GM23338 (cell line): ENCODE measurements around the gene YBX2.

Experiments used
- EZH2 ChIP-seq: fragments of 200-600 bp; sonication (generic); IDR thresholded peaks from one replicate; pipeline ENCODE4 v1.8.0; 2017; ENCODE audit warnings: antibody characterized with exemption, mild to moderate bottlenecking, low read depth; ENCODE audit not compliant: unreplicated experiment
- EZH2phosphoT487 ChIP-seq: fragments of 200-600 bp; sonication (generic); IDR thresholded peaks from one replicate; pipeline ENCODE4 v1.8.1; 2018; ENCODE audit warnings: antibody characterized with exemption; ENCODE audit not compliant: unreplicated experiment
- JUNB ChIP-seq: IDR thresholded peaks from one replicate; pipeline ENCODE4 v1.6.1; 2016; ENCODE audit warnings: antibody characterized with exemption; ENCODE audit not compliant: unreplicated experiment
- POLR2AphosphoS5 ChIP-seq: IDR thresholded peaks from 2 replicates; pipeline ENCODE4 v1.6.1; 2016; ENCODE audit warnings: antibody characterized with exemption, low read depth
- TF ChIP-seq, protein P1 (sequence below), 2 experiments: fragments of 200-600 bp in 1 of 2; sonication (generic) in 1 of 2; conservative IDR thresholded peaks; 2 replicates each; pipeline versions ENCODE4 v1.5.1 to v1.6.1; 2016 to 2017; ENCODE audit warnings: antibody characterized with exemption in 2 of 2, low read depth in 2 of 2, mild to moderate bottlenecking in 2 of 2, moderate library complexity in 1 of 2
- TF ChIP-seq, protein P2 (sequence below): IDR thresholded peaks from one replicate; pipeline ENCODE4 v1.6.1; 2018; ENCODE audit warnings: antibody characterized with exemption; ENCODE audit not compliant: unreplicated experiment
- TF ChIP-seq, protein P3 (sequence below): fragments of 250-450 bp; sonication (Bioruptor Pico); IDR thresholded peaks from 2 replicates; pipeline ENCODE4 v1.5.0; 2020; ENCODE audit warnings: mild to moderate bottlenecking, moderate library complexity

DNA sequence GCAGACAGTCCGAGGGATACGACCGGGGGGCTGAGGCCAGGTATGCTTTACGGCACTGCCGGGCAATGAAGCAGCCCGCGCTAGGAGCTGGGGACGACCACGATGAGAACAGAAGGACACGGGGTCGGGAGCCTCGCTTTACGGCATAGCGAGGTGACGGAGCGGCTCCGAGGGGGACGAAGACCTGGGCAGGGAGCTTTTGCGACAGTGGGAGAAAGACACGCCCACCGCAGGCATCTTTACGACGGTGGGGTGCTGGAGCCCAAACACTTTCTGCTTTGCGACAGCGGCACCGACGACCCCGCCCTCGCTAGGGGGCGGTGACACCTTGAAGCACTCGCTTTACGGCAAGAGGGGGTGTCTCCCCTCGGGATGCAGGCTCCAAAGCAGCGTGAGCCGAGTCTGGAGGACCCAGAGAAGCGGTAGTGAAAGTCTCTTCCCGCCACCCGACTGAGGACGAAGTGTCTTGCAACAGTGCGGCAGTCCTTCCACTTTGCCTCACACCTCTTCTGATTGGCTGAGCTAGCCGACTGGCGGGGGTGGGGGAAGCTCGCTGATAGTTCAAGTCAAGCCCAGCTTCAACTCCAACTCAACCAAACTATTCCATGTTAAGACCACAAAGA is 35.0 kb upstream of the YBX2 start:
- TF ChIP-seq, protein P1, sequence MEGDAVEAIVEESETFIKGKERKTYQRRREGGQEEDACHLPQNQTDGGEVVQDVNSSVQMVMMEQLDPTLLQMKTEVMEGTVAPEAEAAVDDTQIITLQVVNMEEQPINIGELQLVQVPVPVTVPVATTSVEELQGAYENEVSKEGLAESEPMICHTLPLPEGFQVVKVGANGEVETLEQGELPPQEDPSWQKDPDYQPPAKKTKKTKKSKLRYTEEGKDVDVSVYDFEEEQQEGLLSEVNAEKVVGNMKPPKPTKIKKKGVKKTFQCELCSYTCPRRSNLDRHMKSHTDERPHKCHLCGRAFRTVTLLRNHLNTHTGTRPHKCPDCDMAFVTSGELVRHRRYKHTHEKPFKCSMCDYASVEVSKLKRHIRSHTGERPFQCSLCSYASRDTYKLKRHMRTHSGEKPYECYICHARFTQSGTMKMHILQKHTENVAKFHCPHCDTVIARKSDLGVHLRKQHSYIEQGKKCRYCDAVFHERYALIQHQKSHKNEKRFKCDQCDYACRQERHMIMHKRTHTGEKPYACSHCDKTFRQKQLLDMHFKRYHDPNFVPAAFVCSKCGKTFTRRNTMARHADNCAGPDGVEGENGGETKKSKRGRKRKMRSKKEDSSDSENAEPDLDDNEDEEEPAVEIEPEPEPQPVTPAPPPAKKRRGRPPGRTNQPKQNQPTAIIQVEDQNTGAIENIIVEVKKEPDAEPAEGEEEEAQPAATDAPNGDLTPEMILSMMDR (conservative IDR thresholded peaks at IDR 0.05; ENCODE audit: low read depth in 2 of 2), result no peak
- peak; percentile 76 for TF ChIP-seq POLR2AphosphoS5
- no peak for TF ChIP-seq EZH2
- no peak for TF ChIP-seq EZH2phosphoT487
- TF ChIP-seq JUNB, result no peak
- TF ChIP-seq, protein P2, sequence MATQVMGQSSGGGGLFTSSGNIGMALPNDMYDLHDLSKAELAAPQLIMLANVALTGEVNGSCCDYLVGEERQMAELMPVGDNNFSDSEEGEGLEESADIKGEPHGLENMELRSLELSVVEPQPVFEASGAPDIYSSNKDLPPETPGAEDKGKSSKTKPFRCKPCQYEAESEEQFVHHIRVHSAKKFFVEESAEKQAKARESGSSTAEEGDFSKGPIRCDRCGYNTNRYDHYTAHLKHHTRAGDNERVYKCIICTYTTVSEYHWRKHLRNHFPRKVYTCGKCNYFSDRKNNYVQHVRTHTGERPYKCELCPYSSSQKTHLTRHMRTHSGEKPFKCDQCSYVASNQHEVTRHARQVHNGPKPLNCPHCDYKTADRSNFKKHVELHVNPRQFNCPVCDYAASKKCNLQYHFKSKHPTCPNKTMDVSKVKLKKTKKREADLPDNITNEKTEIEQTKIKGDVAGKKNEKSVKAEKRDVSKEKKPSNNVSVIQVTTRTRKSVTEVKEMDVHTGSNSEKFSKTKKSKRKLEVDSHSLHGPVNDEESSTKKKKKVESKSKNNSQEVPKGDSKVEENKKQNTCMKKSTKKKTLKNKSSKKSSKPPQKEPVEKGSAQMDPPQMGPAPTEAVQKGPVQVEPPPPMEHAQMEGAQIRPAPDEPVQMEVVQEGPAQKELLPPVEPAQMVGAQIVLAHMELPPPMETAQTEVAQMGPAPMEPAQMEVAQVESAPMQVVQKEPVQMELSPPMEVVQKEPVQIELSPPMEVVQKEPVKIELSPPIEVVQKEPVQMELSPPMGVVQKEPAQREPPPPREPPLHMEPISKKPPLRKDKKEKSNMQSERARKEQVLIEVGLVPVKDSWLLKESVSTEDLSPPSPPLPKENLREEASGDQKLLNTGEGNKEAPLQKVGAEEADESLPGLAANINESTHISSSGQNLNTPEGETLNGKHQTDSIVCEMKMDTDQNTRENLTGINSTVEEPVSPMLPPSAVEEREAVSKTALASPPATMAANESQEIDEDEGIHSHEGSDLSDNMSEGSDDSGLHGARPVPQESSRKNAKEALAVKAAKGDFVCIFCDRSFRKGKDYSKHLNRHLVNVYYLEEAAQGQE, result no peak
- TF ChIP-seq, protein P3, sequence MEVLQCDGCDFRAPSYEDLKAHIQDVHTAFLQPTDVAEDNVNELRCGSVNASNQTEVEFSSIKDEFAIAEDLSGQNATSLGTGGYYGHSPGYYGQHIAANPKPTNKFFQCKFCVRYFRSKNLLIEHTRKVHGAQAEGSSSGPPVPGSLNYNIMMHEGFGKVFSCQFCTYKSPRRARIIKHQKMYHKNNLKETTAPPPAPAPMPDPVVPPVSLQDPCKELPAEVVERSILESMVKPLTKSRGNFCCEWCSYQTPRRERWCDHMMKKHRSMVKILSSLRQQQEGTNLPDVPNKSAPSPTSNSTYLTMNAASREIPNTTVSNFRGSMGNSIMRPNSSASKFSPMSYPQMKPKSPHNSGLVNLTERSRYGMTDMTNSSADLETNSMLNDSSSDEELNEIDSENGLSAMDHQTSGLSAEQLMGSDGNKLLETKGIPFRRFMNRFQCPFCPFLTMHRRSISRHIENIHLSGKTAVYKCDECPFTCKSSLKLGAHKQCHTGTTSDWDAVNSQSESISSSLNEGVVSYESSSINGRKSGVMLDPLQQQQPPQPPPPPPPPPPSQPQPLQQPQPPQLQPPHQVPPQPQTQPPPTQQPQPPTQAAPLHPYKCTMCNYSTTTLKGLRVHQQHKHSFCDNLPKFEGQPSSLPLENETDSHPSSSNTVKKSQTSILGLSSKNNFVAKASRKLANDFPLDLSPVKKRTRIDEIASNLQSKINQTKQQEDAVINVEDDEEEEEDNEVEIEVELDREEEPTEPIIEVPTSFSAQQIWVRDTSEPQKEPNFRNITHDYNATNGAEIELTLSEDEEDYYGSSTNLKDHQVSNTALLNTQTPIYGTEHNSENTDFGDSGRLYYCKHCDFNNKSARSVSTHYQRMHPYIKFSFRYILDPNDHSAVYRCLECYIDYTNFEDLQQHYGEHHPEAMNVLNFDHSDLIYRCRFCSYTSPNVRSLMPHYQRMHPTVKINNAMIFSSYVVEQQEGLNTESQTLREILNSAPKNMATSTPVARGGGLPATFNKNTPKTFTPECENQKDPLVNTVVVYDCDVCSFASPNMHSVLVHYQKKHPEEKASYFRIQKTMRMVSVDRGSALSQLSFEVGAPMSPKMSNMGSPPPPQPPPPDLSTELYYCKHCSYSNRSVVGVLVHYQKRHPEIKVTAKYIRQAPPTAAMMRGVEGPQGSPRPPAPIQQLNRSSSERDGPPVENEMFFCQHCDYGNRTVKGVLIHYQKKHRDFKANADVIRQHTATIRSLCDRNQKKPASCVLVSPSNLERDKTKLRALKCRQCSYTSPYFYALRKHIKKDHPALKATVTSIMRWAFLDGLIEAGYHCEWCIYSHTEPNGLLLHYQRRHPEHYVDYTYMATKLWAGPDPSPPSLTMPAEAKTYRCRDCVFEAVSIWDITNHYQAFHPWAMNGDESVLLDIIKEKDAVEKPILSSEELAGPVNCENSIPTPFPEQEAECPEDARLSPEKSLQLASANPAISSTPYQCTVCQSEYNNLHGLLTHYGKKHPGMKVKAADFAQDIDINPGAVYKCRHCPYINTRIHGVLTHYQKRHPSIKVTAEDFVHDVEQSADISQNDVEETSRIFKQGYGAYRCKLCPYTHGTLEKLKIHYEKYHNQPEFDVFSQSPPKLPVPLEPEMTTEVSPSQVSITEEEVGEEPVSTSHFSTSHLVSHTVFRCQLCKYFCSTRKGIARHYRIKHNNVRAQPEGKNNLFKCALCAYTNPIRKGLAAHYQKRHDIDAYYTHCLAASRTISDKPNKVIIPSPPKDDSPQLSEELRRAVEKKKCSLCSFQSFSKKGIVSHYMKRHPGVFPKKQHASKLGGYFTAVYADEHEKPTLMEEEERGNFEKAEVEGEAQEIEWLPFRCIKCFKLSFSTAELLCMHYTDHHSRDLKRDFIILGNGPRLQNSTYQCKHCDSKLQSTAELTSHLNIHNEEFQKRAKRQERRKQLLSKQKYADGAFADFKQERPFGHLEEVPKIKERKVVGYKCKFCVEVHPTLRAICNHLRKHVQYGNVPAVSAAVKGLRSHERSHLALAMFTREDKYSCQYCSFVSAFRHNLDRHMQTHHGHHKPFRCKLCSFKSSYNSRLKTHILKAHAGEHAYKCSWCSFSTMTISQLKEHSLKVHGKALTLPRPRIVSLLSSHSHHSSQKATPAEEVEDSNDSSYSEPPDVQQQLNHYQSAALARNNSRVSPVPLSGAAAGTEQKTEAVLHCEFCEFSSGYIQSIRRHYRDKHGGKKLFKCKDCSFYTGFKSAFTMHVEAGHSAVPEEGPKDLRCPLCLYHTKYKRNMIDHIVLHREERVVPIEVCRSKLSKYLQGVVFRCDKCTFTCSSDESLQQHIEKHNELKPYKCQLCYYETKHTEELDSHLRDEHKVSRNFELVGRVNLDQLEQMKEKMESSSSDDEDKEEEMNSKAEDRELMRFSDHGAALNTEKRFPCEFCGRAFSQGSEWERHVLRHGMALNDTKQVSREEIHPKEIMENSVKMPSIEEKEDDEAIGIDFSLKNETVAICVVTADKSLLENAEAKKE, result no peak
